ENCODE measurements around the gene HAND1. TPM values are rescaled to one million over a fixed set of nuclear protein-coding genes. Genes with fewer than 3 reads are reported as not detected.
"Not testable (repeated sequence)": the region's sequence is repeated elsewhere in the genome, so short reads cannot be mapped to it uniquely, and the experiment has no call there.

Gene HAND1
- total RNA-seq, 4 donors from 2014 or later = not detected

- Histone ChIP-seq H3K27me3 (peaks cover 0 to 5% (median 3%) of the 10 kb centered on the region in 3 donors), H3K4me1 (peaks cover 0 to 18% of the 10 kb centered on the region in 2 donors), H3K4me3 (no peak overlapping the region), H3K9me3 (no peaks in the 10 kb centered on the region), H3K27ac (no peak overlapping the region), H3K36me3 (no peaks in the 10 kb centered on the region)
- DNase-seq (no peak), ATAC-seq (no peak)
- in situ Hi-C loops (cut with MboI; ENCODE audit: low sequenced_read_pairs in 4 of 4) = no loop called here
- no peak for TF ChIP-seq CTCF (IDR thresholded peaks at IDR 0.05 in 4 of 5, conservative IDR thresholded peaks at IDR 0.05 in 1 of 5)
- intact Hi-C loops (cut with DNase I; ENCODE audit: low total_unique reads) = no loop called here
Observed at GRCh38 chr5:154519359-154519758, 41.3 kb upstream of the HAND1 start.

GRCh38 chr5:154518438-154518867 is 40.4 kb upstream of the HAND1 start:
- no peak for ATAC-seq
- TF ChIP-seq CTCF (IDR thresholded peaks at IDR 0.05 in 4 of 5, conservative IDR thresholded peaks at IDR 0.05 in 1 of 5) (no peak), POLR2A (IDR thresholded peaks at IDR 0.05) (no peak)
- Histone ChIP-seq H3K4me3 (no peak overlapping the region), H3K4me1 (peaks cover 0 to 11% of the 10 kb centered on the region in 2 donors), H3K9me3 (no peaks in the 10 kb centered on the region), H3K27ac (no peak overlapping the region), H3K36me3 (no peaks in the 10 kb centered on the region), H3K27me3 (peaks cover 0 to 5% (median 3%) of the 10 kb centered on the region in 3 donors)
- in situ Hi-C loops (cut with MboI; ENCODE audit: low sequenced_read_pairs in 4 of 4) = no loop called here
- intact Hi-C loops (cut with DNase I; ENCODE audit: low total_unique reads) = no loop called here
- no peak for DNase-seq

- Histone ChIP-seq H3K4me3 (no peak overlapping the region), H3K9me3 (no peaks in the 10 kb centered on the region), H3K27ac (no peak overlapping the region), H3K36me3 (no peaks in the 10 kb centered on the region), H3K4me1 (peaks cover 0 to 6% of the 10 kb centered on the region in 2 donors), H3K27me3 (peaks cover 0 to 5% (median 3%) of the 10 kb centered on the region in 3 donors)
- DNase-seq (no peak), ATAC-seq (no peak)
- intact Hi-C loops (cut with DNase I; ENCODE audit: low total_unique reads) = no loop called here
- TF ChIP-seq POLR2A (IDR thresholded peaks at IDR 0.05) (no peak), CTCF (IDR thresholded peaks at IDR 0.05 in 4 of 5, conservative IDR thresholded peaks at IDR 0.05 in 1 of 5) (no peak)
- in situ Hi-C loops (cut with MboI; ENCODE audit: low sequenced_read_pairs in 4 of 4) = no loop called here
Observed at GRCh38 chr5:154517810-154518437, 39.9 kb upstream of the HAND1 start.

- Histone ChIP-seq H3K9me3 (no peaks in the 10 kb centered on the region), H3K4me3 (no peak overlapping the region), H3K27me3 (peaks cover 0 to 5% (median 3%) of the 10 kb centered on the region in 3 donors), H3K27ac (no peak overlapping the region), H3K4me1 (peaks cover 0 to 4% of the 10 kb centered on the region in 2 donors), H3K36me3 (no peaks in the 10 kb centered on the region)
- in situ Hi-C loops (cut with MboI; ENCODE audit: low sequenced_read_pairs in 4 of 4) = no loop called here
- intact Hi-C loops (cut with DNase I; ENCODE audit: low total_unique reads) = no loop called here
- TF ChIP-seq CTCF (IDR thresholded peaks at IDR 0.05 in 4 of 5, conservative IDR thresholded peaks at IDR 0.05 in 1 of 5) = no peak
- ATAC-seq = no peak
- DNase-seq = no peak
Observed at GRCh38 chr5:154517181-154517580, 39.2 kb upstream of the HAND1 start.

GRCh38 chr5:154516475-154516874 is 38.4 kb upstream of the HAND1 start:
- no peak overlapping the region for H3K4me3 ChIP-seq
- in situ Hi-C loops (cut with MboI; ENCODE audit: low sequenced_read_pairs in 4 of 4) (no loop called here), intact Hi-C loops (cut with DNase I; ENCODE audit: low total_unique reads) (no loop called here)
- DNase-seq = no peak
- H3K36me3 ChIP-seq = no peaks in the 10 kb centered on the region
- peaks cover 0 to 5% (median 3%) of the 10 kb centered on the region in 3 donors for H3K27me3 ChIP-seq
- H3K27ac ChIP-seq = no peak overlapping the region
- ATAC-seq = no peak
- TF ChIP-seq POLR2A (IDR thresholded peaks at IDR 0.05) = no peak
- no peak for TF ChIP-seq CTCF (IDR thresholded peaks at IDR 0.05 in 4 of 5, conservative IDR thresholded peaks at IDR 0.05 in 1 of 5)
- no peaks in the 10 kb centered on the region for H3K9me3 ChIP-seq
- peaks cover 0 to 4% of the 10 kb centered on the region in 2 donors for H3K4me1 ChIP-seq

GRCh38 chr5:154515488-154515887 is 37.5 kb upstream of the HAND1 start:
- H3K4me3 ChIP-seq; H3K27ac ChIP-seq; in situ Hi-C loops (cut with MboI; ENCODE audit: low sequenced_read_pairs in 4 of 4); ATAC-seq; H3K36me3 ChIP-seq; H3K9me3 ChIP-seq; DNase-seq; H3K4me1 ChIP-seq; intact Hi-C loops (cut with DNase I; ENCODE audit: low total_unique reads); H3K27me3 ChIP-seq: not testable (repeated sequence)
